HepG2 (cell line): ENCODE results near the gene FGF19. TPM values are rescaled to one million over a fixed set of nuclear protein-coding genes. Genes with fewer than 3 reads are reported as not detected.

Experiments used
- AGO1 ChIP-seq: fragments of 200-400 bp; formaldehyde crosslinking; IDR thresholded peaks from 2 replicates; pipeline ENCODE4 v1.6.1; 2017; ENCODE audit warnings: mild to moderate bottlenecking, low read depth, low read length, moderate library complexity; ENCODE audit not compliant: poor library complexity, severe bottlenecking
- ETV5 ChIP-seq: IDR thresholded peaks from 2 replicates; pipeline ENCODE4 v1.6.1; 2018; ENCODE audit warnings: missing biosample characterization, missing genetic modification reagents, inconsistent platforms, borderline replicate concordance
- FOXO1 ChIP-seq: sonication (generic); formaldehyde crosslinking; IDR thresholded peaks from 2 replicates; pipeline ENCODE4 v1.4.0; 2020; ENCODE audit warnings: missing genetic modification reagents
- MED8 ChIP-seq: sonication (generic); formaldehyde crosslinking; IDR thresholded peaks from 2 replicates; pipeline ENCODE4 v1.8.1; 2023; ENCODE audit warnings: mild to moderate bottlenecking, missing genetic modification reagents; ENCODE audit not compliant: insufficient replicate concordance
- MIER3 ChIP-seq: IDR thresholded peaks from 2 replicates; pipeline ENCODE4 v1.6.1; 2016; ENCODE audit warnings: missing compliant biosample characterization, borderline replicate concordance
- MTA3 ChIP-seq: sonication (generic); formaldehyde crosslinking; IDR thresholded peaks from 2 replicates; pipeline ENCODE4 v1.4.0; 2020; ENCODE audit warnings: missing genetic modification reagents
- NR2F6 ChIP-seq, 2 experiments: IDR thresholded peaks; 2 replicates each; pipeline ENCODE4 v1.6.1; 2016; ENCODE audit warnings: antibody characterized with exemption in 1 of 2, mild to moderate bottlenecking in 1 of 2
- RNF219 ChIP-seq: sonication (generic); formaldehyde crosslinking; IDR thresholded peaks from 2 replicates; pipeline ENCODE4 v1.5.0; 2020; ENCODE audit warnings: mild to moderate bottlenecking, missing genetic modification reagents
- TOE1 ChIP-seq: sonication (generic); formaldehyde crosslinking; IDR thresholded peaks from 2 replicates; pipeline ENCODE4 v1.4.0; 2020; ENCODE audit warnings: mild to moderate bottlenecking, missing genetic modification reagents
- ZBTB25 ChIP-seq: IDR thresholded peaks from 2 replicates; pipeline ENCODE4 v1.6.1; 2018; ENCODE audit warnings: missing genetic modification reagents
- ZNF432 ChIP-seq: sonication (generic); formaldehyde crosslinking; IDR thresholded peaks from 2 replicates; pipeline ENCODE4 v1.5.0; 2020; ENCODE audit warnings: missing genetic modification reagents, mild to moderate bottlenecking, borderline replicate concordance
- ZNF629 ChIP-seq: sonication (generic); formaldehyde crosslinking; conservative IDR thresholded peaks from 2 replicates; pipeline ENCODE4 v1.5.0; 2020; ENCODE audit warnings: missing genetic modification reagents
- polyA plus RNA-seq, 8 experiments: library from polyadenylated mRNA; depleted of rRNA in 3 of 8; stranded (reverse) in 7 of 8; unstranded in 1 of 8; fragments of >200 nt; fragmentation: Illumina TruSeq in 4 of 8; extraction: Trizol in 4 of 8; gene quantifications; 2 replicates each; pipeline versions ENCODE4 v1.2.1 to v1.2.3, GENCODE V29; 2011 to 2016; ENCODE audit warnings: low read depth in 4 of 8, missing spikeins in 1 of 8, mixed read lengths in 1 of 8; ENCODE audit not compliant: insufficient read depth in 1 of 8
- total RNA-seq, 5 experiments: library from RNA; depleted of rRNA; stranded (reverse); fragments of >200 nt; fragmentation: Illumina TruSeq; extraction: Trizol; gene quantifications; 2 replicates each; pipeline ENCODE4 v1.2.3, GENCODE V29; 2016; ENCODE audit warnings: low read depth in 1 of 5
- TF ChIP-seq, protein P1 (sequence below): sonication (generic); formaldehyde crosslinking; IDR thresholded peaks from 2 replicates; pipeline ENCODE4 v1.4.0; 2020; ENCODE audit warnings: missing genetic modification reagents, borderline replicate concordance
- TF ChIP-seq, protein P2 (sequence below): IDR thresholded peaks from 2 replicates; pipeline ENCODE4 v1.6.1; 2016; ENCODE audit warnings: missing compliant biosample characterization, missing genetic modification reagents, borderline replicate concordance

Gene FGF19
- total and polyA plus RNA-seq, 2 of the 13 experiments (the other 11 are each of a cell fraction or from before 2014, with no cell fraction given): 0.07 TPM; not detected in 1

DNA sequence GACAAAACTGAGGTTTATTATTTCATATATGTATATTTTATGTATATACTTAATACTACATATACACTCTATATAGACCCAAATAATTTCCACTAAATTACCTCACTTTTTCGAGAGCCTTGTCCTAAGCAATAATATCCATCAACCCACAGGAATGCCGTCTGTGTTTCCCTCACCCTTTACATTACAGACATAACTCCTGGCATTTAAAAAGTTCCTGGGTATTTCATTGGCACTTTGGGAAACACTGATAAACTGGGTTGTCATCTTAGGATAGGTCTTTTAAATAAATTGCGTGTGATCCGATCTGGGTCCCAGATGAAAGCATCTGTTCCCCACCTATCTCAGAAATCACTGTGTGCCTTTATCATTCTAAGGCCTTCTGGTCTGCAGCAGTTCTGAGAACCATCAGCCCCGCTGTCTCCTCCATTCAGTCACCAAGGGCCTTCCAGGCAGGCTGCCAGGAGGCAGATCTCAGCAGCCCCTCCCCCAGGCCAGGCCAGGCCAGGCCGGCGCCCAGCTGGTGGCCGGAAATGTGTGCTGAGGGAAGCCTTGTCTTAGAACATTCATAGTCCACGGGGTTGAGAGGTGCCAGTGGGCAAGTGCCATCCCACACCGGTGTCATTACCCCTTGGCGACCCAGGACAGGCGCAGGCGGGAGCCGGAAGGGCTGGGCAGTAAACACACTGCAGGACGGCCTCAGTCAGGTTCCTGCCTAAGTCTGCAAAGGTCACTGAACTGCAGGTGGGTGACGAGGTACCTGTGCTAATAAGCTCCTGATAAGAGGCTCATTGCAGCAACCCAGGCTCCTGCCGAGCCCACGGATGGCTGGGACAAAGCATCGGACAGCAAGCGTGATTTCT lies 3.3 kb downstream of the FGF19 start (continued):
- TF ChIP-seq ETV5 (CRISPR knock-in tag): peak; percentile 83
- no peak for TF ChIP-seq ZNF629
- no peak for TF ChIP-seq MED8
- TF ChIP-seq, protein P1, sequence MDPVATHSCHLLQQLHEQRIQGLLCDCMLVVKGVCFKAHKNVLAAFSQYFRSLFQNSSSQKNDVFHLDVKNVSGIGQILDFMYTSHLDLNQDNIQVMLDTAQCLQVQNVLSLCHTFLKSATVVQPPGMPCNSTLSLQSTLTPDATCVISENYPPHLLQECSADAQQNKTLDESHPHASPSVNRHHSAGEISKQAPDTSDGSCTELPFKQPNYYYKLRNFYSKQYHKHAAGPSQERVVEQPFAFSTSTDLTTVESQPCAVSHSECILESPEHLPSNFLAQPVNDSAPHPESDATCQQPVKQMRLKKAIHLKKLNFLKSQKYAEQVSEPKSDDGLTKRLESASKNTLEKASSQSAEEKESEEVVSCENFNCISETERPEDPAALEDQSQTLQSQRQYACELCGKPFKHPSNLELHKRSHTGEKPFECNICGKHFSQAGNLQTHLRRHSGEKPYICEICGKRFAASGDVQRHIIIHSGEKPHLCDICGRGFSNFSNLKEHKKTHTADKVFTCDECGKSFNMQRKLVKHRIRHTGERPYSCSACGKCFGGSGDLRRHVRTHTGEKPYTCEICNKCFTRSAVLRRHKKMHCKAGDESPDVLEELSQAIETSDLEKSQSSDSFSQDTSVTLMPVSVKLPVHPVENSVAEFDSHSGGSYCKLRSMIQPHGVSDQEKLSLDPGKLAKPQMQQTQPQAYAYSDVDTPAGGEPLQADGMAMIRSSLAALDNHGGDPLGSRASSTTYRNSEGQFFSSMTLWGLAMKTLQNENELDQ: no peak
- TF ChIP-seq AGO1: peak; percentile 37
- TF ChIP-seq, protein P2, sequence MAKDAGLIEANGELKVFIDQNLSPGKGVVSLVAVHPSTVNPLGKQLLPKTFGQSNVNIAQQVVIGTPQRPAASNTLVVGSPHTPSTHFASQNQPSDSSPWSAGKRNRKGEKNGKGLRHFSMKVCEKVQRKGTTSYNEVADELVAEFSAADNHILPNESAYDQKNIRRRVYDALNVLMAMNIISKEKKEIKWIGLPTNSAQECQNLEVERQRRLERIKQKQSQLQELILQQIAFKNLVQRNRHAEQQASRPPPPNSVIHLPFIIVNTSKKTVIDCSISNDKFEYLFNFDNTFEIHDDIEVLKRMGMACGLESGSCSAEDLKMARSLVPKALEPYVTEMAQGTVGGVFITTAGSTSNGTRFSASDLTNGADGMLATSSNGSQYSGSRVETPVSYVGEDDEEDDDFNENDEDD: no peak
- no peak; the same call in 1 of the 2 replicates for TF ChIP-seq ZBTB25 (CRISPR knock-in tag)
- TF ChIP-seq MTA3: no peak
- peak; percentile 71; the same call in 1 of the 2 replicates for TF ChIP-seq NR2F6 (IDR thresholded peaks at IDR 0.05)
- peak; percentile 78 for TF ChIP-seq NR2F6 (CRISPR knock-in tag; IDR thresholded peaks at IDR 0.05)
- peak; percentile 73; the same call in 1 of the 2 replicates for TF ChIP-seq FOXO1 (CRISPR knock-in tag)
- TF ChIP-seq RNF219 (CRISPR knock-in tag): no peak
- no peak for TF ChIP-seq ZNF432
- no peak for TF ChIP-seq MIER3
- no peak for TF ChIP-seq TOE1
